Lung microvascular endothelial cell (primary cell): ENCODE results near the gene HMGCS1. TPM values are rescaled to one million over a fixed set of nuclear protein-coding genes. Genes with fewer than 3 reads are reported as not detected.
"Not testable (repeated sequence)": the region's sequence is repeated elsewhere in the genome, so short reads cannot be mapped to it uniquely, and the experiment has no call there.

Experiments
- DNase-seq, 2 donors: peaks; one replicate each; pipeline versions ENCODE4 v3.0.0 to v3.0.0-alpha.2; 2010; ENCODE audit warnings: low read depth in 2 of 2
- total RNA-seq: library from RNA; depleted of rRNA; stranded (reverse); fragments of >200 nt; gene quantifications from 2 replicates; pipeline ENCODE4 v1.2.1, GENCODE V29; 2014

HMGCS1 gene
- total RNA-seq, result 43.8 and 52.2 TPM in 2 replicates

GRCh38 chr5:43313035-43313853, at the start of gene HMGCS1:
Gene HMGCS1, minus strand, starts transcription at chr5:43313412. Its CDS starts 14,447 bp downstream, at chr5:43298965.
- DNase-seq, result peak; percentile 100

- no peak for DNase-seq
These were observed 45.5 kb upstream of the HMGCS1 start for GRCh38 chr5:43358726-43359125.

GRCh38 chr5:43358301-43358700, 45.1 kb upstream of the HMGCS1 start:
- no peak for DNase-seq

GRCh38 chr5:43357878-43358281, 44.7 kb upstream of the HMGCS1 start:
- no peak for DNase-seq

GRCh38 chr5:43357067-43357466, 43.9 kb upstream of the HMGCS1 start:
- no peak for DNase-seq

- no peak for DNase-seq
These were observed 41.6 kb upstream of the HMGCS1 start for GRCh38 chr5:43354774-43355173.

DNA sequence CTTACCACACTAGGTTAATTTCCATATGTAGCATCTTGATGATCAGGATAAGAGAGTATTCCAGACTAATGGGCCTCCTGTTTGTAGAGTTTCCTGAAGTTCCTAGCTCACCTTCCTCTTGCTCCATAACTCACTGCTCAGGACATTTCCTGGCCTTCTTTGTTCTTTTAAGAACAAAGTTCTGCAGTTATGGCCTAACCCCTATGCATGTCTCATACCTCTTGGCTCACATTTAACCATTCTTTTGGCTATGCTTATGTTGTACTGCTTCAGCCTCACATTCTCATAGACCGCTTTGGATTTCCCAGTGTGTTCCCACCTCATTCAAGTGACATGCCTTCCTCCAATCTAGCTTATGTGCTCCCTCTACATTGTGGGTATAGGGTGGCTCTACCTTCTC, 40.5 kb upstream of the HMGCS1 start:
- DNase-seq, result no peak

DNA sequence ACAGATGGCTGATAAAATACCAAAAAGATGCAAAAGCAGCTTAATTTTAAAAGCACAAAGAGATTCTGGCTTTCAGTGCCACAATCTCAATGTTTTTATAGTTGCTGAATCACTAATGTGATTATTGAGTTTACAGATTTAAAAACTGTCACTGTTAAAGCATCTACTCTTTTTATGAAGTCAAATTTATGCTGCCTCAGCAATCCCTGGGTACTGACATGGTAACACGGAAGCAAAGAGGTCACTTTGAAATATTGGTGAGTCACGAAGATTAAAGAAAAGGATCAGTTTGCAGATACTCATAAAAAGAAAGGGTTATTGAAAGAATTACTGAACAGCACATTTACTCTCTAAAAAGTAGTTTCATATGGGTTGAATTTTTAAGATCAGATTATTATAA, 39.7 kb upstream of the HMGCS1 start:
- no peak for DNase-seq

- no peak for DNase-seq
These were observed 38.9 kb upstream of the HMGCS1 start for GRCh38 chr5:43352131-43352530.

GRCh38 chr5:43348861-43349363, 35.7 kb upstream of the HMGCS1 start:
- no peak for DNase-seq

- no peak for DNase-seq
These were observed 35.0 kb upstream of the HMGCS1 start for GRCh38 chr5:43348207-43348606.

DNA sequence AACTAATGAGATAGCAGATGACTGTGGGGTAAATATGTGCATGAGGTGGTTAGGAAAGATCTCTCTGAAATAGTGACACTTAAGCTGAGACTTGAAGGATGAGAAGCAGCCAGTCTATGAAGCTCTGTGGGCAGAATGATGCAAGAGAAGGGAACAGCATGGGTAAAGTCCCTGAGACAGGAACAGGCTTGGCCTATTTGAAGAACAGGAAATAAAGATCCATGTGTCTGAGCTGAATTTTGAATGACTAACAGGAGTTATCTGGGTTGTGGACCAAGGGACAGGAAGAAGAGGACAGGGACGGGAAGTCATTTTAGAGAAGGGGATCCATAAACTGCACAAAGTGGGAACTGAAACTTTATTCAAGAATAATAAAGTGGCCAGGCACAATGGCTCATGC, 25.6 kb upstream of the HMGCS1 start:
- DNase-seq, result no peak

DNA sequence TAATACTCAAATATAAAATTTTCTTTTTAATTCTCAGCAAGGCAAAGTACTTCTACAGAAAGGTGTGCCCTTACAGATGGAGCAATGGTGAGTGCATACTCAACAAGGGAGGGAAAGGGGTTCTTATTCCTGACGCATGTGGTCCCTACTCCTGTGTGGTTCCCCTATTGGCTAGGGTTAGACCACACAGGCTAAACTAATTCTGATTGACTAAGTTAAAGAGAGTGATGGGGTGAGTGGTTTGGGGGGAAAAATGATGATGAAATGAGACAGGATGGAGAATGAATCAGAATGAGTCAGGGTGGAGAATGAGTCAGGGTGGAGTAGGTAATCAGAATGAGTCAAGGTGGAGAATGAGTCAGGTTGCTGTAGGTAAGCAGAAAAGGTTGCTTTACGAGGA, 22.9 kb upstream of the HMGCS1 start:
- no peak for DNase-seq

DNA sequence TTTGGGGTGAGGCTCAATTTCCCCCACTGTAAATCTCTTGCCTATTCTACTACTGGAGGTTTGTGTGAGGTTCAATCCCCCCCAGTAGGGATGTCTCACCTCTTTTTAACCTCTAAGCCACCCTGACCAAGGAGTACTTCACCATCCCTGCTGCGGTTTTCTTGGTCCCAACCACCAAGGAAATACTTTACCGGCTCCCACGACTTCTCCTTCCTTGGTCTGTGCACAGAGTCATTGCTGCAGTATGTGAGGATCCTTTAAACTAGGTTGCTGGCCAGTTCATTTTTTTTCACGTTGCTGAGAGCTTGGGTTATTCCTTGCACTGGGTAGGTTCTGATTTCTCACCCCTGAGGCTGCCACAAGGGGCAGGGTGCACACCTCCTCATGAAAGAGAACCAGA, 22.5 kb upstream of the HMGCS1 start:
- no peak for DNase-seq

DNA sequence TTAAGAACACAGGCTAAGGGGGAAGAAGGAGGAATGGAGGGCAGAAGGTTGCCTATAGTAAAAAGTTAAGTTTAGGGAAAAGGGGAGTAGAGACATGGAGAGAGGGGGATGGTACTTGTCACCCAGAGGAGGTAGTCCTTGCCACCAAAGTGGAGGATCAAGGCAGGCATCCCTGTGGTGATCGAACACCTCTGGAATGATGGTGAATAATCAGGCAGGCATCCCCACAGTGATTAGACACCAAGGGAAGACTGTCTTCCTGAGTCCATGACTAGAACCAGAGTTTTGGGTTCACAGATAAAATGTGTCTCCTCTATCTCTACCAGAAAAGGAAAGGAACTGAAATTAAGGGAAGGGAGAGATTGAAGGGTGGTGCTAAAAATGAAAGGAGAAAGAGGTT, 19.2 kb upstream of the HMGCS1 start:
- no peak for DNase-seq

GRCh38 chr5:43325624-43326023, 12.4 kb upstream of the HMGCS1 start:
- DNase-seq, result not testable (repeated sequence)

GRCh38 chr5:43323488-43323887, 10.3 kb upstream of the HMGCS1 start:
- not testable (repeated sequence) for DNase-seq

DNA sequence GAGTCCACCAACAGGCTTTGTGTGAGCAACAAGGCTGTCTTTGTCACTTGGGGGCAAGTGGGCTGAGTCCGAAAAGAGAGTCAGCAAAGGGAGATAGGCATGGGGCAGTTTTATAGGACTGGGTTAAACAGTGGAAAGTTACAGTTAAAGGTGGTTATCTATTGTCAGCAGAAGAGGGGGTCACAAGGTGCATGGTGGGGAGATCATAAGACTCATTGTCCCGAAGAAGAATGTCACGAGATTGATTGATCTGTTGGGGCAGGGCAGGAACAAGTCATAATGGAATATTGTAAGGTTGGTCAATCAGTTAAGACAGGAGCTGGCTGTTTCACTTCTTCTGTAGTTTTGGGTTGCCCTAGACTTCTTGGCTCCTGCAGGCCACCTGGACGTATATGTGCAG, 7.6 kb upstream of the HMGCS1 start:
- no peak for DNase-seq

DNA sequence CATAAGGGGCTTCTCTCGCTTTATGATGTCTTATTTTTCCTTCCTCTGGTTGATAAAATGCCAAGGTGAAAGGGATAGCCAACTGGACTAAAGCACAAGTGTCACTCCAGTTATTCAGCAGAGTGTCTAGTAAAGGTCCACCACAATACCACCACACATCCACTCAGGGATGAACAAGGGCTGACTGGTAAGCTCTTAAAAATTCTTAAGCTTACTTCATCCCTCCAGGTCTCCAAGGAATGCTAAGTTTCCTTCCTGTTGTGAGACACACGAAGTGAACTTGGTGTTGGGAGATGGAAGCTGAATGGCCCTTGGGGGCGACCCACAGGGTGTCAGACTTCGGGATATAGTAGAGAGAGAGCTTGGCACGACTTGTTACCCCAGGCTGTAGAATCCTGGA, 3.2 kb upstream of the HMGCS1 start:
- DNase-seq, result no peak

GRCh38 chr5:43315682-43316081, 2.5 kb upstream of the HMGCS1 start:
- no peak for DNase-seq

DNA sequence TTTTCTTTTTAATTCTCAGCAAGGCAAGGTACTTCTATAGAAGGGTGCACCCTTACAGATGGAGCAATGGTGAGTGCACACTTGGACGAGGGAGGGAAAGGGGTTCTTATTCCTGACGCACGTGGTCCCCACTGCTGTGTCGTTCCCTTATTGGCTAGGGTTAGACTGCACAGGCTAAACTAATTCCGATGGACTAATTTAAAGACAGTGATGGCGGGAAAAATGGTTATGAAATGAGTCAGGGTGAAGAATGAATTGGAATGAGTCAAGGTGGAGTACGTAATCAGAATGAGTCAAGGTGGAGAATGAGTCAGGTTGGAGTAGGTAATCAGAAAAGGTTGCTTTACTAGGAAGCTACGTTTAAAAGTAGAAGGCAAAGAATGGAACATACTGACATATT, 2.1 kb upstream of the HMGCS1 start:
- no peak for DNase-seq

DNA sequence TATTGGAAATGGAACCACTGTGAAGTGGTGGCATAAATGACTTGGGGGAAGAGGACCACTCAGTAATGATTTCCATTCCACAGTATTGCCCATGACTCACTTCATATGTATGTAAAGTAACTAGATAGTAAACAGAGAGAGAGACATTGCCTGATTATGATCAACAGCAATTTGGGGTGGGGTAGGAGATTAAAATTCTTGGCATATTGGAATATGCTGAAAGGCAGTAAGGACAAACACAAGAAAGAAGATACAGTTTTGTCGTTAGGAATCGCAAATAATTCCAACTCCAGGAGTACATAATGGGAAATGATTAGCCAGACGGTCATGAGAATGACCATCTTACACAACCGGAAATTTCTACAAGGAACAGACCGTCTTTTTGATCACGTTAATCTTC, 1.5 kb upstream of the HMGCS1 start:
- DNase-seq, result no peak

DNA sequence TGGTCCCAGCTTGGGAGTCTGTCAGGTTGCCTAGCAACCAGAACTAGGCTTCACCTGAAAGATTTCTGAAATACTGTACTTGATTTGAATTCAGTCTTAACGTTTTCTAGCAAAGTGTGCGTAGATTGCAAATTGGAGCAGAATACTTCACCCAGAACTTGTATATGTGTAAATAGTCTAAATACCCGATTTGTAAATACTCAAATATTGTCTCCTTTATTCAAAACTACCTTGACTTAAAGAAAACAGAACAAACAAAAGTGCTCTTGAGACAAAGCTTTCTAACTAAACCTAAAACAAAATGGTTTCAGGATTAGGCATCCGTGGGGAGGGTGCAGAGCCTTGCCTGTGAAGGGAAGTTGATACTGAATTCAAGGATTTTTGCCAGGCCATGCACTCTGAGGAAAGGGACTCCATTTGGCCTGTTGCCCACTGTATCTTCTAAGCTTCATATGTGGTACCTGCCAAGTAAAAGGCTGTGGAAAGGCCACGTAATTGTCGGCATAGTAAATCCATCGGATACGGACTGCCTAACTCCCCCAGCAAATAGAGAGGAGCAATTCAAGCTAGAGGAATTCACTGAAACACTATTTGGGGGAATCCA, 744 bp upstream of the HMGCS1 start:
- no peak for DNase-seq
